Pancreas (tissue), 10 donors: ENCODE data around the gene SCAMP1. TPM values are rescaled to one million over a fixed set of nuclear protein-coding genes. Genes with fewer than 3 reads are reported as not detected.

Experiments
- ATAC-seq, 4 donors: fragments of 200-7000 bp; cut with Tn5 transposase; one replicate each; pipeline versions ENCODE4 v1.8.0 to v1.9.1; 2020; ENCODE audit warnings: mild to moderate bottlenecking in 4 of 4, moderate library complexity in 4 of 4
- DNase-seq, 6 donors: peaks; one replicate each; pipeline ENCODE4 v3.0.0-alpha.2; 2020
- FAIRE-seq: peaks from 2 replicates; lab custom pipeline; 2012; peaks lifted over from hg19 to GRCh38; lab: Jason Lieb, UNC
- H3K27ac ChIP-seq, 4 donors: fragments of 200-600 bp; sonication (generic); 1 replicate in 3 of 4; 2 replicates in 1 of 4; pipeline versions ENCODE4 v1.5.0 to v1.8.0; 2020
- H3K27me3 ChIP-seq, 4 donors: fragments of 200-600 bp; one replicate each; pipeline ENCODE4 v1.8.0; 2021
- H3K36me3 ChIP-seq, 3 donors: fragments of 200-600 bp; sonication (generic) in 1 of 3; one replicate each; pipeline versions ENCODE4 v1.5.0 to v1.8.0; 2020 to 2021
- H3K4me1 ChIP-seq, 3 donors: fragments of 200-600 bp; one replicate each; pipeline ENCODE4 v1.8.0; 2021
- H3K4me3 ChIP-seq, 4 donors: fragments of 200-600 bp; sonication (generic) in 2 of 4; one replicate each; pipeline versions ENCODE4 v1.5.0 to v1.8.0; 2020 to 2021
- H3K9me3 ChIP-seq, 4 donors: fragments of 200-600 bp; one replicate each; pipeline ENCODE4 v1.8.0; 2021
- WGBS, 2 donors: extraction: QIAGEN DNeasy Blood & Tissue Kit; methylation state at CpG; one replicate each; pipeline ENCODE4 v1.1.7; 2013; 5-methylcytosine and 5-hydroxymethylcytosine counted together
- intact Hi-C, 3 donors: fragments of 100-400 bp; cut with DNase I; formaldehyde crosslinking; loops; one replicate each; pipeline versions ENCODE4 v1.11.1 to v1.14.2; 2022
- polyA plus RNA-seq, 2 donors: library from polyadenylated mRNA; stranded (reverse); fragments of 200-250 nt; gene quantifications; one replicate each; pipeline ENCODE4 v1.2.3, GENCODE V29; 2013
- total RNA-seq, 6 donors: library from RNA; stranded (reverse); fragmentation: NEBNext Ultra II Directional in 4 of 6; extraction: Animal tissue kit (Norgen Biotek cat#: 25700) in 4 of 6; gene quantifications; one replicate each; pipeline versions ENCODE4 v1.2.1 to v1.2.4, GENCODE V29; 2021 to 2023
- TF ChIP-seq, protein P1 (sequence below), 4 donors: fragments of 200-600 bp; sonication (generic) in 3 of 4; IDR thresholded peaks; one replicate each; pipeline versions ENCODE4 v1.5.0 to v1.8.0; 2021; ENCODE audit warnings: antibody characterized with exemption in 4 of 4
- donor health status: healthy with polysubstance abuse.
- donor health status: DM: no; HTN: no; CAD: no; lungs with moderate emphysema.
- donor health status: DM: no; HTN: no; CAD: no.
- donor health status: control.
- donor health status: control.
- donor health status: Bipolar disorder and iron deficiency.
- donor health status: DM: yes; HTN: yes; CAD: no.
- donor health status: DM: no; HTN: no; CAD: no.
- donor health status: DM: no; HTN: no; CAD: no.
- donor health status: DM: yes; HTN: yes; CAD: no.

Gene SCAMP1
- total and polyA plus RNA-seq, 8 donors = 4.4 to 29.9 (median 20.4) TPM

DNA sequence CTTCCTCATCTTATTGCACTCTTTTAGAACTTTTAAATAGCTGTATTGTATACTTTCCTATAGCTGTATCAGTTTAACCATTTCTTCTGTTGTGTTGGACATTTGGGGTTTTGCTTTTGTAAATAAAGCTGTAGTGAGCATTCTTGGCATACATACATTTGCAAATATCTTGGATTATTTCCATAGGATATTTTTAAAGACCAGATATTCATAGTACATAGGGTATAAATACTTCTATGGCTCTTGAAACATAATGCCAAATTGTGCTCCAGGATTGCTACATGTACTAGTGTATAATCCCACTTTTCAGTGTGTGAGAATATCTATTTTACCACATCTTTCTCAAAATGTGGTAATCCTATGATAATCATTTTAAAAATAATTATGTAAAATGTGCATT is 51.2 kb downstream of the SCAMP1 start:
- Histone ChIP-seq H3K27me3 (no peaks in the 10 kb centered on the region), H3K4me1 (no peaks in the 10 kb centered on the region), H3K27ac (no peak overlapping the region), H3K9me3 (no peaks in the 10 kb centered on the region), H3K36me3 (peaks cover 0 to 12% (median 4%) of the 10 kb centered on the region in 3 donors), H3K4me3 (no peak overlapping the region)
- ATAC-seq = no peak
- intact Hi-C loops = no loop called here
- TF ChIP-seq, protein P1, sequence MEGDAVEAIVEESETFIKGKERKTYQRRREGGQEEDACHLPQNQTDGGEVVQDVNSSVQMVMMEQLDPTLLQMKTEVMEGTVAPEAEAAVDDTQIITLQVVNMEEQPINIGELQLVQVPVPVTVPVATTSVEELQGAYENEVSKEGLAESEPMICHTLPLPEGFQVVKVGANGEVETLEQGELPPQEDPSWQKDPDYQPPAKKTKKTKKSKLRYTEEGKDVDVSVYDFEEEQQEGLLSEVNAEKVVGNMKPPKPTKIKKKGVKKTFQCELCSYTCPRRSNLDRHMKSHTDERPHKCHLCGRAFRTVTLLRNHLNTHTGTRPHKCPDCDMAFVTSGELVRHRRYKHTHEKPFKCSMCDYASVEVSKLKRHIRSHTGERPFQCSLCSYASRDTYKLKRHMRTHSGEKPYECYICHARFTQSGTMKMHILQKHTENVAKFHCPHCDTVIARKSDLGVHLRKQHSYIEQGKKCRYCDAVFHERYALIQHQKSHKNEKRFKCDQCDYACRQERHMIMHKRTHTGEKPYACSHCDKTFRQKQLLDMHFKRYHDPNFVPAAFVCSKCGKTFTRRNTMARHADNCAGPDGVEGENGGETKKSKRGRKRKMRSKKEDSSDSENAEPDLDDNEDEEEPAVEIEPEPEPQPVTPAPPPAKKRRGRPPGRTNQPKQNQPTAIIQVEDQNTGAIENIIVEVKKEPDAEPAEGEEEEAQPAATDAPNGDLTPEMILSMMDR (IDR thresholded peaks at IDR 0.05) = no peak
- no peak for DNase-seq
- FAIRE-seq = no peak

DNA sequence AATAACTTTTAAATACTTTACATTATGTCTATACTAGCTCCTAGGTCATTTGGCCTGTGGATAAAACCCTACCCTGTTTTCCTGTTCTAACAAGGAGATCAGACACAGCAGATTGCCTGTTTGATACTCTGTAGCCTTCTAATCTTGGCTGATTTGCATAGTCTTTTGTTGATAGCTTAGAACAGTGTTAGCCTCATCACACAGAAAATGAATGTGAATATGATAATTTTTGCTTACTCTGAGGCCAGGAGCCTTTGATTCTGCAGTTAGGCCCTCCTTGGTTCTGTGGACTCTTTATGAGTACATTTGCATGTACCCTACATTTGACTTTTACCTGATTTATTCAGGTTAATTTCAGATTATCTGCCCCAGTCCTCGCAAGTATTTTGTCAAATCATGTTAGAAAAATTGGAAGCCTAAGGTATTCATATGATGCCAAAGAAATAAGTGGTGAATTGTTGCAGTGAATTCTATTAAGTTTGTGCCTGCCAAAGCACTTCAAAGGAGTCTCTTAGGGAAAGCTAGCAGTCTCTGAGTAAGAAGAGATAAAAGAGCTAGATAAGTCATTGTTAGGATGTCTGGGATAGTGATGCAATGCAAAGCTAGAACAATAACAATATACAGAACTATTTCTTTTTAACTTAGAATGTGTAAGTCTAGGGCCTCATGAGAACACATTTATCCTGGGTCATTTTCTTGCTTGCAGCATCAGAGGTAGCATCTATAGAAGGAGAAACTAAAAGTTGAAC is 56.4 kb downstream of the SCAMP1 start:
- no peak for ATAC-seq
- WGBS, 2 donors = 80 to 87% methylated on average over 1 of the region's 1 CpG
- TF ChIP-seq, protein P1 (IDR thresholded peaks at IDR 0.05) = no peak
- intact Hi-C loops = no loop called here
- peaks cover 0 to 5% (median 0%) of the 10 kb centered on the region in 3 donors for H3K4me1 ChIP-seq
- no peak for FAIRE-seq
- H3K36me3 ChIP-seq = peaks cover 0 to 23% (median 9%) of the 10 kb centered on the region in 3 donors
- H3K27ac ChIP-seq = no peak overlapping the region
- no peak for DNase-seq
- no peaks in the 10 kb centered on the region for H3K27me3 ChIP-seq
- H3K9me3 ChIP-seq = no peaks in the 10 kb centered on the region
- H3K4me3 ChIP-seq = no peak overlapping the region

DNA sequence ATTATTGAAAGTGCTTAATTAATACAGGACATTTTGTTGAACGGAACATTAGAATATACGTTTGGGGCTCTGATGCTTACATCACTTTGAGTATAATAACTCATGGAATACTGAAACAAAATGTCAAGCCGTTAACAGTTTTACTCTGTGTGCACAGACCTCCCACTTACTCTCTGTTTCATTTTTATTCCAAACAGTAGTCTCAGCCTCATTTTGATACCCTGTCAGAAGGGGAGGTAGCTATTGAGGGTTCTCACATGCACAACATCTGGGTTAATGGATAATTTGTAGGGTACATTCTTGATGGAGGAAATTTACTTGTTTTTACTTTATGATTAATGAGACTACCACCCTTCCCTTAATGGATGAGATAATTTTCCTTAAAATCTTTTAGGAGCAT is 59.0 kb downstream of the SCAMP1 start:
- intact Hi-C loops = no loop called here
- no peak overlapping the region for H3K27ac ChIP-seq
- WGBS, 2 donors = 82 to 88% methylated on average over 3 of the region's 3 CpGs
- H3K4me1 ChIP-seq = peaks cover 0 to 5% (median 0%) of the 10 kb centered on the region in 3 donors
- H3K9me3 ChIP-seq = no peaks in the 10 kb centered on the region
- FAIRE-seq (no peak), ATAC-seq (no peak), DNase-seq (no peak)
- TF ChIP-seq, protein P1 (IDR thresholded peaks at IDR 0.05) = no peak
- no peaks in the 10 kb centered on the region for H3K27me3 ChIP-seq
- H3K4me3 ChIP-seq = no peak overlapping the region
- peaks cover 0 to 23% (median 9%) of the 10 kb centered on the region in 3 donors for H3K36me3 ChIP-seq

DNA sequence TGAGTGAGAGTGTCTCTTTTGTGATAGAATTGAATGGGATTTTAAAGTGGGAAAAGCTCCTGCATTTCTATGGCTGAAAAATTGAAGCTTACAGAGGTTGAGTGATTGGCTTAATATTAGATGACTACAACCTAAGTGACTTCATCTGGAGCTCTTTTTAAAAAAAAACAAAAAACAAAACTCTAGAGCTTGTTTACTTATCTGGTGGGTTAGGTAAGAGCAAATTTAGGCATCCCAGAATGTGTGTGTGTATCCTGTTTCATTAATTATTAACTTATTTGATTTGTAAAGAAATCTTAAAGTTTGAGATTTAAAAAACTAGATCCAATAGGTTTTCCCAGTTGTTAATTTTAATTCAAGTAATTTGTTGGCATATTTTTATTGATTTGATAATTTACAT is 60.1 kb downstream of the SCAMP1 start:
- Histone ChIP-seq H3K9me3 (no peaks in the 10 kb centered on the region), H3K4me1 (peaks cover 0 to 5% (median 0%) of the 10 kb centered on the region in 3 donors), H3K36me3 (peaks cover 0 to 19% (median 9%) of the 10 kb centered on the region in 3 donors), H3K27ac (no peak overlapping the region), H3K27me3 (no peaks in the 10 kb centered on the region), H3K4me3 (no peak overlapping the region)
- FAIRE-seq (peak; percentile 77), DNase-seq (no peak), ATAC-seq (peak in 2 of 4 donors; percentile 31 to 55)
- intact Hi-C loops = no loop called here
- TF ChIP-seq, protein P1 (IDR thresholded peaks at IDR 0.05) = no peak

DNA sequence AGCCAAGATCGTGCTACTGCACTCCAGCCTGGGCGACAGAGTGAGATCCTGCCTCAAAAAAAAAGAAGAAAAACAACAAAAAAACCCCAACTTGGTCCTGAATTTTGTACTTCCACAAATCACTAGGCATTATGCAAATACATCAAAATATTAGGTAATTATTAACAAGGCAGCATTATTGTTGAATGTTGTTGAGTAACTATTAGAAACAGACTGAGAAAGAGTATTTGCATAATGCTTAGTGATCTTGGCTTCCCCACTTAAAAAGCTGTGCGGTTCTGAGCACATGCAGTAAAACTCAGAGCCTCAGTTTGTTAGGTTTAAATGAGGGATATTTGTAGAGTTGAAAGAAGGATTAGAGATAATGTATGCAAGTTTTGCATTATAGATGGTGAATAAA is 64.2 kb downstream of the SCAMP1 start:
- Histone ChIP-seq H3K4me1 (peaks cover 0 to 5% (median 0%) of the 10 kb centered on the region in 3 donors), H3K9me3 (no peaks in the 10 kb centered on the region), H3K4me3 (no peak overlapping the region), H3K36me3 (no peaks in the 10 kb centered on the region), H3K27ac (no peak overlapping the region), H3K27me3 (no peaks in the 10 kb centered on the region)
- intact Hi-C loops = no loop called here
- ATAC-seq (no peak), FAIRE-seq (no peak), DNase-seq (no peak)
- 94 to 99% methylated on average over 3 of the region's 3 CpGs for WGBS, 2 donors
- TF ChIP-seq, protein P1 (IDR thresholded peaks at IDR 0.05) = no peak
